ENCODE results near the gene VANGL2.

VANGL2 gene

DNA sequence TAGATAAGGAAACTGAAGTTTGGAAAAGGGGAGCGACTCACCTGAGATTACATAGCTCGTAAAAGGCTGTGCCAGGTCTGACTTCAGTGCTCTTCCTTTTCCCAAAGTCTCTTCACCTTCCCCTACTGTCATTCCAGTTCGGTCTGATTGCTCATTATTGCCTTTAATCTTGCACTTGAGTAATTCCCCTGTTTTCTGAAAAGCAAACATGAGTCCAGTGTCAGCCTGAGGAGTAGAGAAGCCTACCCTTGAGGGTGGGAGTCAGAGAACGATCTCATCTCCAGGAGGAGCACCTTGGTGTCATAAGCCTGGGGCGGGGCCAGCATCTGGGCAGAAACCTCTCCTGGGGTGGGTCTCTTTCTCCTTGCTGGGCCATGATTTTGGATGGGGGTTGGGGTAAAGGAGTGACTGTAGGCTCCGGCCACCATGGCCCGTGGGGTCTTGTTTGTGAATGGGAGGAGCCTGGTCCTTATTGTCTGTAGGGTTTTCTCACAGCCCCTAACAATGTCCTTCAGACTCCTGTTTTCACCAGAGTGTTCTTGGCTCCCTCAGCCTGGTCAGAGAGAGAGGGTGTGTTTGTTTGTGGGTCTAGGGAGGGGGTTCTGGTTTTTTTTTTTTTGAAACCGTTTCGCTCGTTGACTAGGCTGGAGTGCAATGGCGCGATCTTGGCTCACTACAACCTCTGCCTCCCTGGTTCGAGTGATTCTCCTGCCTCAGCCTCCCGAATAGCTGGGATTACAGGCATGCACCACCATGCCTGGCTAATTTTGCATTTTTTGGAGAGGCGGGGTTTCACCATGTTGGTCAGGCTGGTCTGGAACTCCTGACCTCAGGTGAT is 6.0 kb downstream of the VANGL2 start:
- DNase-seq = no peak

DNA sequence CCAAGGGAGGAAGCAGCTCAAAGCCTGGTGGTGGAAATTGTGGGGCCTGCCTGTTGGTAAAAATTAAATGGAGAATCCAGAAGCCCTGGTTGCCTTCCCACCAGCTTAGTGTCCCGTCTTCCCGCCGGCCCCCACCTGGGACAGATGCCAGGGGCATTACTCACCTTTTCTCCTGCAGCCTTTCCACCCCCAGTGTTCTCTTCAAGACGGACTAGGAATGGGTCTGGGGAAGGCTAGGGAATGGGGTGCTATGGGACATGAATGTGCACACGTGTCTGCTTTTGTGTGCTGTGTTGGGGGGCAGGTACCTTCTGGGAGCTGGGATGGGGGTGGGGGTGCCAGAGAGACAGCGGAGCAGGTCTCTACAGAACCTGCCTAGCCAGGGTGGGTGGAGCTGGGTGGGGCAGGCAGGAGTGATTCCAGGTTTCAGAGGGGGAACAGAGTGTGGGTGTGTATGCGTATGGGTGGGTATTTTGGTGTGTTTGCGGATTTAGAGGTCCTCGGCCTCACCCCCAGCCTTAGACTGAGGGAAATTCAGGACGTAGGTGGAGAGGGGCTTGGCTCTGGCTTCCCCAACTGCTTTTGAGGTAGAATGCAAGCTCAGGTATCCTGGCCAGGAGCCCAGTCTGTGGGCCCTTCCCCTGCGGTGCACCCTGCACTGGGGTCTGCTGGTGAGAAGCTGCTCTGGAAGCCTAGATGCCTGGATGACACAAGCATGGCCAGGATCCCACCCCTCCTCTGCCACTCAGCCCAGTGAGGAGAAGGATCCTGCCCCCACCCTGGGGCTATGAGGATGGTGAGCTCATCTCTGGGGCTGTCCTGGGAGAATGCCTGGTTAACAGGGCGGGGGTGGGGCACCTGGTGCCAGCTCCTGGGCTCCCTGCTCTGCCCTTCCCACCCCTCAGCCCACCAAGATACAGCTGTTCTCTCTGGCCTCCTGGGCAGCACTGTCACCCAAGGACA is 7.8 kb downstream of the VANGL2 start:
- DNase-seq = no peak

DNA sequence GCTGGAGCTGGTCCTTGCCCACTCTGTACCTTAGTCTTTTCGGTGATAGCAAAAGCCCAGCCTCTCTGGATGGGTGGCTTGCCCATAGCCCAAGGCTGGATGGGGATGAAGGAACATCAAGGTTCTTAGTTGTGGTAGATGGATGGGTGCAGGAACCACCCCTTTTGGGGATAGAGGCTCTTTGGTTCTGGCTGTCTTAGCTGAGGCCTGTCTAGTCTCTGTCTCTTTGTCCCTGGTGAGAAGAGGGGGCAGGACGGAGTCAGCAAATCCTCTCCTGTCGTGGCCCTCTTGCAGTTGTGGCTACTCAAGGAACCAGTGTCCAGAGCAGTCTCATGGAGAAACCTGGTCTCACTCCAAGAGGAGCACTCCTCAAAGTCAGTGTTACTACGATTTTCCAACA is 8.5 kb downstream of the VANGL2 start:
- DNase-seq = no peak

DNA sequence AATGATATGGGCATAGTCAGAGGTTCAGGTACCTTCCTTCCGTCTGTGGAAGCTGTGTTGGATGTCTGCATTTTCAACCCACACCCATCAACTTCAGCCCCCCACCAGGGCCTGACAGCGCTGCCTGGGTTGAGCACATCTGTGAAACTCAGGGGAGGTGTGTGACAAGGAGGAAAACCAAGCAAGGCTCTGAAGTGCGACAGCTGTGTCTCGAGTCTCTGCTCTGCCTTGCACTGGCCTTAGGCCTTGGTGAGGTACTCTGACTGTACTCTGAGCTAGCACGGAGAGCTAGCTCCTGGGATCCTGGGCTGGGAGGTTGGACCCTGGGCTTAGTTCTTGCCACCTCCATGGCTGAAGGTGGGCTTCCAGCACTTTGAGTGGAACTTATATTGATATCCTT is 9.1 kb downstream of the VANGL2 start:
- DNase-seq = no peak

DNA sequence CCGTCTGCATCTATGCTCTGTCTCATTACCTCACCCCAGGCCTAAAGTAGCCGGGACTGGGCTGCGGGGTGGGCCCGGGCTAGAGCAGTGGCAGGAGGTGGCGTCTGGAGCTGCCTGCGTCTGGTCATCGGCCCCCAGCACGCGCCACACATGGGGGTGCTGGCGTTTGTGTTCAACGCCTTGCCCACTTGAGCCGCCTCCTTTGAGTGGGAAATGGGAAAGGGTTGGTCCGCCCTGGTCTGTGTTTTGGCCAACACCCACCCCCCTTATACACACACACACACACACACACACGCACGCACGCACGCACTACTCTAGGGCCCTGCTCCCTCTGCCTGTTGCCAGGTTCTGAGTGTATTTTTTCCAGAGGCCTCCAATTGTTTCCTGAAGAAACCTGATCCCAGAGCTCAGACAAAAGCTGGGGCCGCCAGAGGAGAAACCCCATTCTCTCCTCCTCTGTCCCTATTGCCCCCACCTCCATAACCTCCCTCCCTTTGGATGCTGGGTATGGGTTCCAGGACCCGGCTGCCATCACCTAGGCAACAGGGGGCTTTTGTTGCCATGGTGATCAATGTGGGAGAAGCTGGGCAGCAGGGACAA is 10.1 kb downstream of the VANGL2 start:
- DNase-seq = no peak

DNA sequence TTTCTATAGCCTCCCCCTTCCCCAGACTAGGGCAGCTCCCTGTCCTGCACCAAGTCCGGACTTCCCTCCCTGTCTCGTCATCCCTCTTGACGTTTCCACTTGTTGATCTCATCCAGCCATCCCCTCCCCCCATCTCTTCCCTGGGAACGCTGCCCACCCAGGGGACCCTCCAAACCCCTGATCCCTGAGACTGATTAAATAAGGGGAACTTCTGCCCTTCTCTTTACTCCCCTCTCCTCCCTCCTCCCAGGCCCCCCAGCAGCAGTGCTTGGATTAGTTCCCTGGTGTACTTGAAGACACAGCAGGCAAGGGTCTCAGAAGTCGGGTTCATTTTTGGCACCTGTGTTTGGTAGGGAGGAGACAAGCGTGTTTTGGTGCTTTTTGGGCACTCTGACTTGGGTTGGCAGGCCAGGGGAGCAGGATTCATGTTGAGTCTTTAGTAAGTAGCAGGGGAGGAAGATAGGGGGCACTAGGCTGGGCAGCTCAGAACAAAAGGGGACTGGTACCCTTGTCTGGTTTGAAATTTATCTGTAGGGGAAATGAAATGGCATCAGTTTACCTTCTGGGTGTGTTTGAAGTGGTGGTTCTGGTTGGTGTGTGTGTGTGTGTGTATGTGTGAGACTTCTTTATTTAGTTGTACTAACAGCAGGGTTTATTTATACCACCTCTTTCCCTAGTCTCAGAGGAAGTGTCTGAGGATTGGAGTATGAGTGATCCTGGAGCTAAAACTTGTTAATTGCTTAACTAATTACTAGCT is 11.1 kb downstream of the VANGL2 start:
- DNase-seq = no peak

DNA sequence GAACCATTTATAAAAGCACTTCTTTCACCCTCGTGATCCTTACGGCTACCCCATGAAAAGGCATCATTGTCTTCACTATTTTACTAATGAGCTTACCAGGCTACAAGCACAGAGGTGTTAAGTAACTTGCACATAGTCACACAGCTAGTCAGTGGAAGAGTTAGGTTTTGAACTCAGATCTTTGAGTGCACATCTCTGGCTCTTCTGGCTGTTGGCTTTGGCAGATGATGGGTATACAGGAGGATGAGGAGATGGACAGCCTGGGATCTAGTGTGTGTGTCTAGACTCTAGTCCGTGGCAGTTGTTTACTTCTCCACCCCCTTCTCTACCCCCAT is 11.6 kb downstream of the VANGL2 start:
- no peak for DNase-seq

DNA sequence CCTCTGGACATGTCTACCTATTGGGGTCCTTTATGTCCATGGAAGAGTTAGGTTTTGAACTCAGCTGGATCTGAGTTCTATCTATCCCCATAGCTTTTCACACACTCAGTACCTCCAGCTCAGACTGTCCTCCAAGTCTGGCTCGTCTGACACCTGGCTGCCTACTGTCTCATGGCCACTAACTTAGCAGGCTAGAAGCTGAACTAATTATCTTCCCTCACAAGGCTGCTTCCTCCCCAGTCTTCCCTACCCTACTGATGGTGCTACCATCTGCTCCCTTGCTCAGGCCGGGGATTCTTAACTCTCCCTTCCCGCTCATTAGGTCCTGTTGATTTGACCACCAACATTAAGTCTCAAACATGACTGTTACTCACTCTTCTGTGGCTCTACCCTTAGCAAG is 13.4 kb downstream of the VANGL2 start:
- DNase-seq = no peak

DNA sequence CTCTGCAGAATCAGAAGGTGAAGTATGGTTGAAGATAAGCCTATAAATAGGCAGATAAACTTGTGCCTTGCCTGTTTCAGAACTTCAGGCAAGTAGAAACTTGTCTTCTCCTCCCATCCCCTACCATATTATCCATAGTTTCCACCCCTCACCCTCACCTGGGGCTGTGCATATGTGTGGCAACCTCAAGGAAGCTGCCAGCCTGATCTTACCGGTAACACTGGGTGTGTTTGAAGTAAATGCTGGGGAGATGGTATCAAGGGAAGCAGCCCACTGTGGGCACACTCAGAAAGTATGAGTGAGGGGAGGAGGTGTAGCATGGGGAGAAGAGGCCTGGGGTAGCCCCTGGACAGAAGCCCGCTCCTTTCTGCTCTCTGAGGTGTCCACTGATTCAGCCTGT is 14.5 kb downstream of the VANGL2 start:
- no peak for DNase-seq

DNA sequence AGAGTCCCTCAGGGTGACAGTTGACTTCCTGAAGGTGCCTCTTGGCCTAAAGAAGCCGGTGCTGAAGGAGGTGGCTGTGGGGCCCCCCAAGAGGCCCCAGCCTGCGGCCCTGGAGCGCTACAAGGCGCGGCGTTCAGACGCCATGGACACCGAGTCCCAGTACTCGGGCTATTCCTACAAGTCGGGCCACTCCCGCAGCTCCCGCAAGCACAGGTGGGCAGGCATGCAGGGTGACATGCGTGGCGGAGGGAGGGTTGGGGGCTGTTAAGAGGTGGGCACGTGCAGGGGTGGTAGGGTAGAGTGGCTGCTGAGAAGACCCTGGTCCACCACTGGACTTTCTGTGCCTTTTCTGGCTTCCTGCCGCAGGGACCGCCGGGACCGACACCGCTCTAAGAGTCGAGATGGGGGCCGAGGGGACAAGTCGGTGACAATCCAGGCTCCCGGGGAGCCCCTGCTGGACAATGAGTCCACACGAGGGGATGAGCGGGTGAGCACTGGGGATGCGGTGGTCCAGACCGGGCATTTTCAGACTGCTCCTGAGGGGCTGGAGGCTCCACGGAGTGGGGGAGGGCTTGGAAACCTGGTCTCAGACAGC is 15.4 kb downstream of the VANGL2 start:
- no peak for DNase-seq

DNA sequence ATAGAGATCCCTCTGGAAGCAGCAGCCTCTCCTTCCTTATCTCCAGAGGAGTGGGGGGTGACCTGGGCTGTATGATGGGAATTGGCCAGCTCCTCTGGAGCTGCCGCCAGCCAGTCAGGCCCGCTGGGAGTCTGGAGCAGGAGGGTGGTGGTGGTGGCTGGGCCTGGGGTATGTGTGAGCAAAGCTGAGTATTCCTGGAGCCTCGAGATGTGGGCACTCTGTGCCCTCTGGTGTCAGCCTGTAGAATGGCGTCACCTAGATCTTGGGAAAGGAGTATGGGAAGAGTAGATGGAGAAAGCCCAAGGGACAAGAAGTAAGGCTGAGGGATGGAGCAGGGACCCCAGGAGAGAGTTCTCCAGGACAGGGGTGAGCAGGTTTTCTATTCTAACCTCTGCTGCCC is 16.0 kb downstream of the VANGL2 start:
- DNase-seq = peak; percentile 15

DNA sequence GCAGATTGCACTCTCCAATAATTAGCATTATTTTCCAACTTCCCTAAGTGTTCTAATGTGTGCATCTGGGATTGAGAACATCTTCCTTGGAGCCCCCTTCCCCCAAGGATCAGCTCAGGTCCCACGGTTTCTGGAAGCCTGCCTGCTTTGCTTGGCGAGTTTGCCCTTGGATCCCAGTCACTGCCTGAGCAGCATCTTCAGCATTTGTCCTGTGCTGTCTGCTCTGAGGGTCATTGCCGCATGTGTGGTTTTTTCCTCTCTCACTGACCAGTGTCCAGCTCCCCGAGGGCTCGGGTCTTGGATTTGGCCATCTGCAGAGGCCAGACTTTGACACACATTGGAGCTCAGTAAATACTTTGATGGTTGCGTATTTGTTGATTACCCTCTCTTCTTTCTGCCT is 18.1 kb downstream of the VANGL2 start:
- DNase-seq = no peak

DNA sequence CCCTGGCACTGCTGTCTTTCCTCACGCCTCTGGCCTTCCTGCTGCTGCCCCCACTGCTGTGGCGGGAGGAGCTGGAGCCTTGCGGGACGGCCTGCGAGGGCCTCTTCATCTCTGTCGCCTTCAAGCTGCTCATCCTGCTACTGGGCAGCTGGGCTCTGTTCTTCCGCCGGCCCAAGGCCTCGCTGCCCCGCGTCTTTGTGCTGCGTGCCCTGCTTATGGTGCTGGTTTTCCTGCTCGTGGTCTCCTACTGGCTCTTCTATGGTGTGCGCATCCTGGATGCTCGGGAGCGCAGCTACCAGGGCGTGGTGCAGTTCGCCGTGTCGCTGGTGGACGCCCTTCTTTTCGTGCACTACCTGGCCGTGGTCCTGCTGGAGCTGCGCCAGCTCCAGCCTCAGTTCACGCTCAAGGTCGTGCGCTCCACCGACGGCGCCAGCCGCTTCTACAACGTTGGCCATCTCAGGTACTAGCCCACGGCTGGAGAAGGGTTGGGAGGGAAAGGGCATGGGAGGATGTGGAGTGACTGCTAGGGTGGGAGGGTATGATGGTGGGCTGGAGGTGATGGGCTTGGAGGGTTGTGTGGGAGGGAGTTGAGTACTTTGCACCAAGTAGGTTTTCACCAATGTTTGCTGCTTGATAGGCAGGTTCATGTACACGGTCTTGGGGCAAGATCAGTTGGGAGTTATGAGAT is 18.9 kb downstream of the VANGL2 start:
- no peak for DNase-seq

DNA sequence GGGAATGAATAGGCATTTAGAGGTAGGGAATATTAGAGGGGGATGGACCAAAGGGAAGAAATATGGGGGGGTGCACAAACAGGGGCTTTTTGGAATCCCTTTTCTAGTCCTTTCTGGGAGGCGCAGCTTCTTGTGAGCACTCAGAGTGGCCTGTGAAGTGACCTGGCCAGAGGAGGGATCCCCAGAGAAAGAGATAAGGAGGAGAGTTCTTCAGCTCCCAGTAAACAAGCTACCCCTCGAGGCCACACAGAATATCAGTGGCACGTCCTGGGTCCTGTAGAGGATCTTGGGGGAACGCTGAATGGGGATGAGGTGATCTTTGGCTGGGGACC is 19.4 kb downstream of the VANGL2 start:
- no peak for DNase-seq

DNA sequence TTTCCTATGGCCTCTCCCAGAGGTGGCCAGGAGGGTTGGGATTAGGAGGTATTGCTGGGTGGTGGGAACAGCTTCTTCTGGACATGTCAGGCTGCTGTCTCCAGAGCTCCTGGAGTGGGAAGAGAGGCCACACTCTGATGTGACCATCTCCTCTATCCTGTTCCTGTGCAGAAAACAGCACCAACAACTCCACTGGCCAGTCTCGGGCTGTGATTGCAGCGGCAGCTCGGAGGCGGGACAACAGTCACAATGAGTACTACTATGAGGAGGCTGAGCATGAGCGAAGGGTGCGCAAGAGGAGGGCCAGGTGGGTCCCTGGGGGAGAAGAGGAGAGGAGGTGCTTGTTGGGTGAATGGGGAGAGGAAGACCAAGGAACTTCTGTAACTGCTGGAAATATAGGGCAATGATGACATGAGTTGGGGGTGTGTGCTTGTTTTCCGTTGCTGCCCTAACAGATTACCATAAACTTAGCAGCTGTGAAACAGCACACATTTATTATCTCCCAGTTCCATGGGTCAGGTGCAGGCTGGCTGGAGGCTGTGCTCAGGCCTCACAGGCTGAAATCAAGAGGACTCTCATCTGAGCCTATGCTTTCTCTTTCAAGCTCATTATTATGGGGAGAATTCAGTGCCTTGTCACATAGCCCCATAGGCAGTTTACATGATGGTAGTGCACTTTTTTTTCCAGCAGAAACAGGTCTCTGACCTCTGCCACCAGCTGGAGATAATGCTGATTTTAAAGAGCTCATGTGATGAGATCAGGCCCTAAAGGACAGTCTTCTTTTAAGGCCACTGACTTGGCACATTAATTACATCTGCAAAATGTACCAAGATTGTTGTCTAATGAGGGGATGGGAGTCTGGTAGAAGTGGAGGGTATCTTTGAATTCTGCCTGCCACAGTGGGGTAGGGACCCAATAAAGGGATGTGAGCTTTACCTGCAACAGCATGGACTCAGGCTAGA is 20.8 kb downstream of the VANGL2 start:
- no peak for DNase-seq

DNA sequence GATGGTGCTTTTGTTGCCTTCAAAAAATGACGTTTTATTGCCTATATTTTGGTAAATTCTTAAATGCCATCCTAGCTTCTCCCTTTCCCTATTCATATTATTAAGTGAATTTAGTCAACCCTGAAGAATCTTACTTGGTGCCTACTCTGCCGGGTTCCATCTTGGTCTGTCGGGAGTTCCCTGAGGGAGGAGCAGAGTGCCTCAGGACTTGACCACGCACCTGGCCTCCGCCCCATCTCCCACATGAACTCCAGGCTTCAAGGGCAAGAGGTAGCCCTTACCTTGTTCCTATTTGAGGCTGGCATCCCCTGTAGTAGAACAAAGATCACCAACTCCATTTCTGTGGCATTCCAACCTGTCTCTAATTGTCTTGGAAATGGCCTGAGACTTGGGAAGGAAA is 21.5 kb downstream of the VANGL2 start:
- no peak for DNase-seq

DNA sequence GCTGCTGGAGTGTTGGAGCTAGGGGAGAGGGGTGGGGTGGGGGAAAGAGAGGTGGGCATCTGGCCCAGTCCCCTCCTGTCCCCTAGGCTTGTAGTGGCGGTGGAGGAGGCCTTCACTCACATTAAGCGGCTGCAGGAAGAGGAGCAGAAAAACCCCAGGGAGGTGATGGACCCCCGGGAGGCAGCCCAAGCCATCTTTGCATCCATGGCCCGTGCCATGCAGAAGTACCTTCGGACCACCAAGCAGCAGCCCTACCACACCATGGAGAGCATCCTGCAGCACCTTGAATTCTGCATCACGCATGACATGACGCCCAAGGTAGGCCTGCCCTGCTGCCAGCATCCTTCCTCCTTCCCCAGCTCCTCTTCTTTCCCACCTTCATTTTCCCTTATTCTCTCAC is 23.6 kb downstream of the VANGL2 start:
- DNase-seq = no peak

DNA sequence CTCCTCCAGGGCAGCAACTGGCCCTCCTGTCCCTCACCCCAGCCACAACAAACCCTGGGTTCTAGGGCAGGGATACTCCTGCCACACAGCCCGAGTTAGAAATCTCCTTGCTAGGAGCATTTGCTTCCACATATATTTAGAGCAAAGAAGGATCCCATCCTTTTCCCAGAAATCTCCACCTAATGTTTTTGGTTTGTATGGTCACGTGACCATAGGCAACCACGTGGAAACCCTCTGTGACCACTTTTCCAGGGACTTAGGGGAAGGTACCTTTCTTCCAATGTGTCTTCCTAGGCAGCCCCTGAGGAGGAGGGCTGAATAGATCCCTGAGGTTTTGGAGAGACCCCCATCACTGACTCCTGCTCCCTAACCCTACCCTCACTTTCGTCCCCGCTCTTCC is 25.5 kb downstream of the VANGL2 start:
- DNase-seq = no peak

DNA sequence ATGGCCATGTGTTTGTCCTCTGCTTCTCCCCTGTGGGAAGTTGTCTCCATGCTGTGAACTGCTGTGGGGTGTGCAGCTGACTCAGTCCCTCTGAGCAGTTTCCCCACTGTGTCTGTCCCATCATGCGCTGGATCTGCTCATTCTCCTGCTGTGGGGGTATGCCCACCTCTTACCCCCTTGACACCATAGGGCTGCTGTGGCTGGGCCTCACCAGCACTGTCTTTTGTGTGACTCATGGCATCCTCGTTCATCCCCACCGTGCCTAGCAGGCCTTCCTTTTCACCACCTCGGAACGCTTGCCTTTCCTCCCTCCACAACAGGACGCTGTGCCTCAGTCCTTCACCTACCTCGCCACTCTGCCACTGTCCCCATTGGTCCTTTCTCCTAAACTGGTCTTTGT is 27.3 kb downstream of the VANGL2 start:
- DNase-seq = no peak

DNA sequence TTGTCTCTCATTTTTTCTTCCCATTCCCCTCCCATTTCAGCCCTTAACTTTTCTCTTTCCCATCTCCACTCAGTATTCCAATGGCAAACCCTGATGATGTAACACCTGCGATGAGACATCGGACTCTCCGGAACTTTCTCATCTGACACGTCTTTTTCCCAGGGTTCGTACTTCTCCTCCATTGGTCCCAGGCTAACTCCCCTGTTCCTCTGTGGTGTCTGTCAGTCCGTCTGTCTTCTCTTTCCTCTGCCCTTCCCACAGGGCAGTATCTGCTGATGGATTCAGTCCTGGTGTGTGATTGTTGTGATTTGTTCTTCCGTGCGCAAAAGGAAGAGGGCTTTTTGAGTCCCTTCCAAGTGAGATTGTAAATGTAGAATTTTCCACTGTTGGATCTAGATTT is 27.7 kb downstream of the VANGL2 start:
- no peak for DNase-seq

DNA sequence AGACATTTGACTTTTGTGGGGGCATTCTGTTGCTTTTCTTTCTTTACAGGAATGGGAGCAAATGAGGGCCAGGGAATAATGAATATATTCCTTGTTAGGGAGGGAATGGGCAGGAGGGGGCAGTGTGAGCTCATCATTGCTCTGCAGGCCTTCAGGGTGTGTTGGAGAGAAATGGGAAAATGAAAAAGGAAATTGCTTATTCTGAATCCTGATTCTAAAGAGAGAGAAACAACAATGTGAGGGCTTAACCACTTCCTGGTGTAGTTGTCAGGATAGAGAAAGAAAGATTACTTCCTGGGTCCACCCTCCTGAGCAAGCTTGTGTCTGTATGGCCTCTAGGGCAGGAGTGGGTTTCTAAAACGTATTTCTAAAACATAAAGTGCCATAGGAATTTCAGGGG is 28.3 kb downstream of the VANGL2 start:
- DNase-seq = peak; percentile 10
